GM06990 (cell line): Measurements from ENCODE around the gene NEK7.

Experiments used
- DNase-seq: peaks from one replicate; pipeline ENCODE4 v3.0.0-alpha.2; 2011; ENCODE audit not compliant: insufficient read length; ENCODE audit errors: extremely low read depth
- H3K27me3 ChIP-seq: replicated peaks from 2 replicates; pipeline ENCODE4 v1.6.0; 2011; ENCODE audit warnings: low read length; ENCODE audit not compliant: control insufficient read depth, insufficient read depth
- H3K36me3 ChIP-seq: 2 replicates; pipeline ENCODE4 v1.5.1; 2011; ENCODE audit warnings: low read length; ENCODE audit not compliant: control insufficient read depth, insufficient read depth
- H3K4me3 ChIP-seq: replicated peaks from 2 replicates; pipeline ENCODE4 v1.5.1; 2011; ENCODE audit warnings: low read depth, mild to moderate bottlenecking, control low read depth, low read length
- TF ChIP-seq, protein P1 (sequence below): IDR thresholded peaks from 2 replicates; pipeline ENCODE4 v1.5.1; 2011; ENCODE audit warnings: low read length, control low read depth, mild to moderate bottlenecking, inconsistent platforms; ENCODE audit not compliant: insufficient read depth, poor library complexity, severe bottlenecking

NEK7 gene

DNA sequence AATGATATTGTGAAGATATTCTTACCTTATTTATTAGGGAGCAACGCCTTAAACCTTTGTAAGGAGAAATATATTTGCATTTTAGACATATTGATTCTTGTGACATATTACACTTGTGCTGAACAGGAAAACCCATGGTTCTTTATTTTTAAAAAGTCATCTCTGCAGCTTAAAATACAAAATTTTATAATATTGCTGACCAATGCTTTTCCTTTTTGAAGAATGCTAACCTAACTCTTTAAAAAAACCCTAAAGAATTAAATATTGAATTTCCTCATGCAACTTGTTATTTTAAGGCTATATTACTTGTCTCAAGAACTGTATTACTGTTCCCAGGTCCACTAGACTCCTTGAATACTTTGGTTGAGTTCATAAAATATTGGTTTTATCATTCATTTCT, 99.0 kb downstream of the NEK7 start:
- H3K36me3 ChIP-seq: no peaks in the 10 kb centered on the region
- no peak for DNase-seq
- no peak overlapping the region for H3K4me3 ChIP-seq
- no peaks in the 10 kb centered on the region for H3K27me3 ChIP-seq
- TF ChIP-seq, protein P1, sequence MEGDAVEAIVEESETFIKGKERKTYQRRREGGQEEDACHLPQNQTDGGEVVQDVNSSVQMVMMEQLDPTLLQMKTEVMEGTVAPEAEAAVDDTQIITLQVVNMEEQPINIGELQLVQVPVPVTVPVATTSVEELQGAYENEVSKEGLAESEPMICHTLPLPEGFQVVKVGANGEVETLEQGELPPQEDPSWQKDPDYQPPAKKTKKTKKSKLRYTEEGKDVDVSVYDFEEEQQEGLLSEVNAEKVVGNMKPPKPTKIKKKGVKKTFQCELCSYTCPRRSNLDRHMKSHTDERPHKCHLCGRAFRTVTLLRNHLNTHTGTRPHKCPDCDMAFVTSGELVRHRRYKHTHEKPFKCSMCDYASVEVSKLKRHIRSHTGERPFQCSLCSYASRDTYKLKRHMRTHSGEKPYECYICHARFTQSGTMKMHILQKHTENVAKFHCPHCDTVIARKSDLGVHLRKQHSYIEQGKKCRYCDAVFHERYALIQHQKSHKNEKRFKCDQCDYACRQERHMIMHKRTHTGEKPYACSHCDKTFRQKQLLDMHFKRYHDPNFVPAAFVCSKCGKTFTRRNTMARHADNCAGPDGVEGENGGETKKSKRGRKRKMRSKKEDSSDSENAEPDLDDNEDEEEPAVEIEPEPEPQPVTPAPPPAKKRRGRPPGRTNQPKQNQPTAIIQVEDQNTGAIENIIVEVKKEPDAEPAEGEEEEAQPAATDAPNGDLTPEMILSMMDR: no peak

DNA sequence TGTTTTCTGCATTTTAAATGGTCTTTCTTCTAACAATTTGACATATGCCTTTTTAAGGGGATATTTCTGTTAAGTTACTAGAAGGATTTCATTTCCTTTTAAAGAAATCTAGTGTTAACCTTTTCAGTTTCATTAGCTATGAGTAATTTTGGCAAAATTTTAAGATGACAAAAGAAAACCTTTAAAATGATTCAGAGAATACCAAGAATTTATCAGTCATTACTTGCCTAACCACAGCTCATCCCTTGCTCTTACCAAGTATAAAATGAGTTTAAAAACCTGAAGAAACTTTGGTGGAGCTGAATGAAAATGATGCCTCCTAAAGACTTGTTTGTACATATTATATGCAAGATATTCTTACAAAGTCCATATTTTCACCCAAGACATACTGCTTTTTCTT, 101.7 kb downstream of the NEK7 start:
- Histone ChIP-seq H3K36me3 (no peaks in the 10 kb centered on the region), H3K4me3 (no peak overlapping the region), H3K27me3 (no peaks in the 10 kb centered on the region)
- TF ChIP-seq, protein P1: no peak
- DNase-seq: peak; percentile 55

DNA sequence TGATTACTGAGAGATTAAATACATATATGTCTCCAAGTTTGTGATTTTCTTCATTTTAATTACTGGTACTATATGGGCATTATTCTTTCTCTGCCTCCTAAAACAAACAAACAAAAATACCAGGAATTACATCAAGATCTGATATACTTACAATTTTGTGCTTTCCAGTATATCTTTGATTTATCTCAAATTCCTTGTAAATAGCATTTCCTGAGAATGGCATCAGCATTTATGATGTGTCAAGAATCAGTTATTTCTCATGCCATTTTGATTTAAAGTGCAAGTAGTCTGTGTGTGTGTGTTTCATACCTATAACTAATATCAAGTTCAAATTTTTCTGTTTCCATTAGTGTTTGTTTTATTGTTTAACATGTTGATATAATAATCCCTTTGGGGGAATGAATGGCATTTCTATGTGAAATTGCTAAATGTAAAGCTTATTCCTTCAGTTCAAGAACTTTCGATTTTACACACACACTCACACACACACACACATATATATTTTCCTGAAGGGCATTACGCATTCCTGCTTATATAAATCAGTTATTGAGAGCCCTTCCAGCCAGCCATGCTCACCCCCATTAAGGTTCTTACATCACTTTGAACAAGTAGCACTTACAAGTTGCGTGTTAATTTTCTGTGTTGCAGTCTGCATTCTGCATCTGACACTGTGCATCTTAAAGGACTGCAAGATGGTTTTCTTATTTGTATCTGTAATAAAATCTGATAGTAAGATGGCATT, 102.7 kb downstream of the NEK7 start:
- Histone ChIP-seq H3K27me3 (no peaks in the 10 kb centered on the region), H3K4me3 (no peak overlapping the region), H3K36me3 (no peaks in the 10 kb centered on the region)
- no peak for DNase-seq
- TF ChIP-seq, protein P1: no peak

DNA sequence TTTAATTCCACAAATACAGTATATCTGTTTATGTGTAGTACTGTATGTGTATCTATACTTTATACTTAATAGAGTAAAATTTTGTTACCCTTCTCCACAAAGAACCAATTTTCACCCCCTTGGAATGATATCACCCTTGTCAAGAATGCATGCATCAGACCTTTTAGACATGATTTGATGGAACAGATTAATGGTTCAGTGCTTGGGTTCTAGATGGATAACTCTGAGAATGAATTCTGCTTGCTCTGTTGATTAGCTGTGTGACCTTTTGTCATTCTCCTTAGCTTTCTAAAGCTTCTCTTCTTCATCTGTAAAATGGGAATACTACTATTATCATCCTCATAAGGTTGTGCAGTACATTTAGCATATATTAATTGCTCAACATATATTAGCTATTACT, 105.1 kb downstream of the NEK7 start:
- no peak for DNase-seq
- Histone ChIP-seq H3K36me3 (peaks cover 2% of the 10 kb centered on the region; the same call in 1 of the 2 replicates), H3K4me3 (no peak overlapping the region), H3K27me3 (no peaks in the 10 kb centered on the region)
- TF ChIP-seq, protein P1: no peak

DNA sequence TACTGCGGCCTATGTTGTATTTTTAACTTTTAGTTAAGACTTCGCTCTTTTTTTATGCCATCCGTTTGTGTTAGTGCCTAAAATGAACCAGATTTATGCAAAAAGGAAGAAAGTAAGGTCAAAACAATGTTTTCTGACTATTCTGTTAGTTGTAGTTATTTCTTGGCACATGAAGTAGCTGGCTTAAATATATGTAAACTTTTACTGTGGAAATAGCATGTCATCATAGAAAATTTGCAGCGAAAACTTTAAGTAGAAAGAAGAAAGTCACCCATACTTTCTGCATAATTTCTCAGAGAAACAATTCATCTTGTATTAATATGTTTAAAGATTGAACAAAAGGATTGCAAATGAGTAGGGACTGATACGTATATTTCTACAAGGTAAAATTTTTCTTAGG, 106.4 kb downstream of the NEK7 start:
- TF ChIP-seq, protein P1: no peak
- no peak for DNase-seq
- Histone ChIP-seq H3K36me3 (peaks cover 2% of the 10 kb centered on the region; the same call in 1 of the 2 replicates), H3K4me3 (no peak overlapping the region), H3K27me3 (no peaks in the 10 kb centered on the region)
